Uterus (tissue), 2 donors: ENCODE data around the gene RNU4-1.

Experiments
- POLR2A ChIP-seq, 2 donors: fragments of 450-650 bp; IDR thresholded peaks; one replicate each; pipeline ENCODE4 v1.6.1; 2016; ENCODE audit warnings: antibody characterized with exemption in 2 of 2, mild to moderate bottlenecking in 1 of 2, moderate library complexity in 1 of 2
- TF ChIP-seq, protein P1 (sequence below), 4 experiments: fragments of 200-600 bp in 2 of 4; fragments of 450-650 bp in 2 of 4; sonication (generic) in 2 of 4; IDR thresholded peaks; one replicate each; pipeline ENCODE4 v1.5.1; 2016 to 2019; ENCODE audit warnings: antibody characterized with exemption in 4 of 4, mild to moderate bottlenecking in 2 of 4, moderate library complexity in 1 of 4

DNA sequence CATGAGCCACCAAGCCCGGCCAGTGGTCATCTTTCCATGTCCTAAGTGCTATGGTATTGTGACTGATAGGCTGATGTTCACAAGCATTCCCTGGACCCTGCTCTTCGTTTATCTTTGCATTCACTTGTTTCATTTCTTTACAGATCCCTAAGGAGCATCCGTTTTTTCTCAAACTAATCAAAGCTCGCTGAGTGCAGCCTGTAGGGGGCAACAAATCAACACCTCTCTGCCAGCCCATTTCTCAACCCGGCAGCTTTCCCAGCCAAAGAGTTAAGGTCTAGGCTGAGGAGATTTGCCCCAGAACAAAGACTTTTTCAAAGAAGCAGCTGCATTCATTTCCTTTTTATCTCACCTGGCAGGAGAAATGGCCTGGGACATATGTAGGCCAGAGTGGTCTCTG lies 21.2 kb upstream of the RNU4-1 start:
- TF ChIP-seq, protein P1, sequence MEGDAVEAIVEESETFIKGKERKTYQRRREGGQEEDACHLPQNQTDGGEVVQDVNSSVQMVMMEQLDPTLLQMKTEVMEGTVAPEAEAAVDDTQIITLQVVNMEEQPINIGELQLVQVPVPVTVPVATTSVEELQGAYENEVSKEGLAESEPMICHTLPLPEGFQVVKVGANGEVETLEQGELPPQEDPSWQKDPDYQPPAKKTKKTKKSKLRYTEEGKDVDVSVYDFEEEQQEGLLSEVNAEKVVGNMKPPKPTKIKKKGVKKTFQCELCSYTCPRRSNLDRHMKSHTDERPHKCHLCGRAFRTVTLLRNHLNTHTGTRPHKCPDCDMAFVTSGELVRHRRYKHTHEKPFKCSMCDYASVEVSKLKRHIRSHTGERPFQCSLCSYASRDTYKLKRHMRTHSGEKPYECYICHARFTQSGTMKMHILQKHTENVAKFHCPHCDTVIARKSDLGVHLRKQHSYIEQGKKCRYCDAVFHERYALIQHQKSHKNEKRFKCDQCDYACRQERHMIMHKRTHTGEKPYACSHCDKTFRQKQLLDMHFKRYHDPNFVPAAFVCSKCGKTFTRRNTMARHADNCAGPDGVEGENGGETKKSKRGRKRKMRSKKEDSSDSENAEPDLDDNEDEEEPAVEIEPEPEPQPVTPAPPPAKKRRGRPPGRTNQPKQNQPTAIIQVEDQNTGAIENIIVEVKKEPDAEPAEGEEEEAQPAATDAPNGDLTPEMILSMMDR (IDR thresholded peaks at IDR 0.05), result no peak
- no peak for TF ChIP-seq POLR2A (IDR thresholded peaks at IDR 0.05)
